ENCODE data around the gene MC1R.
"Not testable (repeated sequence)": the region's sequence is repeated elsewhere in the genome, so short reads cannot be mapped to it uniquely, and the experiment has no call there.

Gene MC1R

GRCh38 chr16:89918453-89919347, at the start of gene MC1R:
TSS of gene MC1R (plus strand) at chr16:89918862. CDS start at chr16:89919259, 397 bp downstream.
- peak; percentile 28 to 67 for DNase-seq

- no peak for DNase-seq
These were observed 48.8 kb upstream of the MC1R start for GRCh38 chr16:89869911-89870310.

- no peak for DNase-seq
These were observed 48.2 kb upstream of the MC1R start for GRCh38 chr16:89870440-89870839.

- no peak for DNase-seq
These were observed 46.8 kb upstream of the MC1R start for GRCh38 chr16:89871895-89872294.

- DNase-seq = peak; percentile 89 to 91
These were observed 45.3 kb upstream of the MC1R start, which contains the start of gene TCF25 for GRCh38 chr16:89873109-89873971. TSS of gene TCF25 (plus strand) at chr16:89873592. CDS start at chr16:89873668, 76 bp downstream.

GRCh38 chr16:89873972-89874689, 44.5 kb upstream of the MC1R start:
- peak; percentile 59 to 76 for DNase-seq

GRCh38 chr16:89879123-89879522, 39.5 kb upstream of the MC1R start:
- DNase-seq = not testable (repeated sequence)

GRCh38 chr16:89880477-89881367, 37.9 kb upstream of the MC1R start:
- no peak for DNase-seq

GRCh38 chr16:89881368-89881730, 37.3 kb upstream of the MC1R start:
- DNase-seq = no peak

GRCh38 chr16:89883346-89884040, 35.2 kb upstream of the MC1R start:
- DNase-seq = no peak

GRCh38 chr16:89884041-89884421, 34.6 kb upstream of the MC1R start:
- DNase-seq = no peak

GRCh38 chr16:89887243-89887642, 31.4 kb upstream of the MC1R start:
- no peak for DNase-seq

- DNase-seq = no peak
These were observed 28.5 kb upstream of the MC1R start for GRCh38 chr16:89890200-89890599.

- DNase-seq = no peak
These were observed 27.6 kb upstream of the MC1R start for GRCh38 chr16:89890886-89891657.

- DNase-seq = no peak
These were observed 26.5 kb upstream of the MC1R start for GRCh38 chr16:89892055-89892630.

GRCh38 chr16:89892635-89893034, 26.0 kb upstream of the MC1R start:
- DNase-seq = no peak

- no peak for DNase-seq
These were observed 24.8 kb upstream of the MC1R start for GRCh38 chr16:89893642-89894548.

- DNase-seq = no peak
These were observed 23.0 kb upstream of the MC1R start for GRCh38 chr16:89895482-89896250.
